ENCODE data around the gene CCL19. TPM values are rescaled to one million over a fixed set of nuclear protein-coding genes. Genes with fewer than 3 reads are reported as not detected.
"Not testable (repeated sequence)": the region's sequence is repeated elsewhere in the genome, so short reads cannot be mapped to it uniquely, and the experiment has no call there.

CCL19 gene
- not detected in 3 replicates for total RNA-seq (2021)
- not detected for Bru-seq, nascent RNA
- long read RNA-seq, experiment 1 = 0 reads
- long read RNA-seq, experiment 2 = 0 reads
- long read RNA-seq, experiment 3 = 0 reads

GRCh38 chr9:34690983-34691935 lies at the start of gene CCL19:
TSS of gene CCL19 (minus strand) at chr9:34691276. CDS start at chr9:34691139, 137 bp downstream.
- no peak for DNase-seq (ENCODE audit: low spot score)
- POLR2A ChIA-PET = no interaction called here
- Mint-ChIP-seq H3K4me1 (peaks cover 20% of the 10 kb centered on the region), H3K36me3 (no peaks in the 10 kb centered on the region), H3K9me3 (no peaks in the 10 kb centered on the region), H3K27me3 (ENCODE audit: low read depth) (peaks cover 3% of the 10 kb centered on the region), H3K4me3 (no peak within 1 kb of the TSS), H3K27ac (no peak within 1 kb of the TSS)
- no peak for ATAC-seq
- TF ChIP-seq E2F1 (CRISPR knock-in tag; IDR thresholded peaks at IDR 0.05) (no peak), RORB (CRISPR knock-in tag; IDR thresholded peaks at IDR 0.05) (no peak), AFF4 (CRISPR knock-in tag; IDR thresholded peaks at IDR 0.05; ENCODE audit: borderline replicate concordance) (no peak), KAT7 (CRISPR knock-in tag; IDR thresholded peaks at IDR 0.05; ENCODE audit: borderline replicate concordance) (no peak), OVOL2 (CRISPR knock-in tag; IDR thresholded peaks at IDR 0.05; ENCODE audit: borderline replicate concordance) (no peak), ZNF425 (CRISPR knock-in tag; conservative IDR thresholded peaks at IDR 0.05) (no peak), TEAD1 (CRISPR knock-in tag; IDR thresholded peaks at IDR 0.05) (no peak), ZMAT4 (CRISPR knock-in tag; IDR thresholded peaks at IDR 0.05) (no peak), TCF7 (CRISPR knock-in tag; IDR thresholded peaks at IDR 0.05; ENCODE audit: low read depth) (no peak), E2F4 (CRISPR knock-in tag; IDR thresholded peaks at IDR 0.05; ENCODE audit: borderline replicate concordance, low read depth) (no peak), ZNF512 (CRISPR knock-in tag; IDR thresholded peaks at IDR 0.05; ENCODE audit: borderline replicate concordance) (no peak), HMGXB4 (CRISPR knock-in tag; IDR thresholded peaks at IDR 0.05) (no peak), JAZF1 (CRISPR knock-in tag; IDR thresholded peaks at IDR 0.05) (no peak), GABPB1 (CRISPR knock-in tag; IDR thresholded peaks at IDR 0.05) (no peak), ARID4B (CRISPR knock-in tag; IDR thresholded peaks at IDR 0.05; ENCODE audit: borderline replicate concordance) (no peak)
- CTCF ChIA-PET = interaction anchor here (0.5 to 9.0 kb wide), 4 partner anchors 10 to 52 kb away, joined by 3 to 60 read pairs (median 10); no protein-coding TSS in a partner anchor

- not testable (repeated sequence) for H3K4me1 Mint-ChIP-seq; H3K27me3 Mint-ChIP-seq (ENCODE audit: low read depth)
- CTCF ChIA-PET = interaction anchor here (1.2 to 1.5 kb wide), 2 partner anchors 37 to 39 kb away, joined by 4 read pairs; no protein-coding TSS in a partner anchor
Measured at GRCh38 chr9:34740176-34740575, 49.1 kb upstream of the CCL19 start.

More at GRCh38 chr9:34740176-34740575, 49.1 kb upstream of the CCL19 start:
- POLR2A ChIA-PET; H3K27ac Mint-ChIP-seq; H3K36me3 Mint-ChIP-seq; ATAC-seq; DNase-seq (ENCODE audit: low spot score); H3K4me3 Mint-ChIP-seq: not testable (repeated sequence)
- H3K9me3 Mint-ChIP-seq = peaks cover 17% of the 10 kb centered on the region

All from WTC11 (cell line).